Activated CD8-positive, alpha-beta memory T cell treated with anti-CD3 and anti-CD28 coated beads, Interleukin-2, amount 50 U/mL, for 24 hours (primary cell): Measurements from ENCODE around the gene PYGO2.

Experiments used
- DNase-seq: peaks from one replicate; pipeline ENCODE4 v3.0.0-alpha.2; 2020; ENCODE audit errors: extremely low read depth

Gene PYGO2, protein sequence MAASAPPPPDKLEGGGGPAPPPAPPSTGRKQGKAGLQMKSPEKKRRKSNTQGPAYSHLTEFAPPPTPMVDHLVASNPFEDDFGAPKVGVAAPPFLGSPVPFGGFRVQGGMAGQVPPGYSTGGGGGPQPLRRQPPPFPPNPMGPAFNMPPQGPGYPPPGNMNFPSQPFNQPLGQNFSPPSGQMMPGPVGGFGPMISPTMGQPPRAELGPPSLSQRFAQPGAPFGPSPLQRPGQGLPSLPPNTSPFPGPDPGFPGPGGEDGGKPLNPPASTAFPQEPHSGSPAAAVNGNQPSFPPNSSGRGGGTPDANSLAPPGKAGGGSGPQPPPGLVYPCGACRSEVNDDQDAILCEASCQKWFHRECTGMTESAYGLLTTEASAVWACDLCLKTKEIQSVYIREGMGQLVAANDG

GRCh38 chr1:154961207-154962155 lies at the start of gene PYGO2:
Gene PYGO2 (minus strand): TSS chr1:154961782. CDS start chr1:154961576, 206 bp downstream.
- peak; percentile 58 for DNase-seq

DNA sequence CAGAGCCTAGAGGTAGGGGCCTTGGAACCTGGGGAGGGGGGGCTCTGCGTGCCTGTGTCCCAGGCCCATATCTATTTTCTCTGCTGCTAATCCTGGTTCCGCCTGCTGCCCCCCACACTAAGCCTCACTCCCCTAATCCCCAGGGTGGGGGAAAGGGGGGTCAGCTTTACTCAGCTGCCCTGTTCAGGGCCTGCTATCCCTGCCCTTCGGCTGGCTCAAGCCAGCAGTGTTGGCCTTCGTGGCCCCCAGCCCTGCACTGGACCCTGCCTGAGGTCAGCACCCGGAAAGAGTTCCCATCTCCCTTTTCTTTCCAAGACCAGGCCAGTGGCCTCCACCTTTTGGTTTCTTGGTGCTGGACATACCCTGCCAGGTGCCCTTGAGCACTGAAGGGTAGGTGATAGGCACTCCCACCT lies 49.4 kb upstream of the PYGO2 start:
- DNase-seq = no peak

- DNase-seq = no peak
Measured at GRCh38 chr1:155010211-155010918, 48.8 kb upstream of the PYGO2 start.

DNA sequence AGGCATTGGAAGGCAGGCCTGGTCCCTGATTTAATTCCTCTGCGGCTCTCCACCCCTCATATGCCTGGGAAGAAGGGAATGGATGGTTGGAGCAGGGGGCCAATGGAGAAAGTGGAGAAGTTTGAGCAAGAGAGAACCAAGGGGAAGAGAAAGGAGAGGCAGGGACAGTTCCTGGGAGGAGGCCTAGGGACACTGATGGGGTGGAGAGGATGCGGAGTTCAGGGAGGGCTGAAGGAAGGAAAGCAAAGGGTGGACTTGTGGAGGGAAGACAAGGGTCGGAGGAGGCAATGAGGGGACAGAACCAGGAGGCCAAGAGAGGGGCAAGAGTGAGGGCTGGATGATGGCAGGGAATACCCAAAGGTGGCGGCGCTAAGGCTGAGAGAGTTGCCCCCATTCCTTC lies 48.2 kb upstream of the PYGO2 start:
- no peak for DNase-seq

DNA sequence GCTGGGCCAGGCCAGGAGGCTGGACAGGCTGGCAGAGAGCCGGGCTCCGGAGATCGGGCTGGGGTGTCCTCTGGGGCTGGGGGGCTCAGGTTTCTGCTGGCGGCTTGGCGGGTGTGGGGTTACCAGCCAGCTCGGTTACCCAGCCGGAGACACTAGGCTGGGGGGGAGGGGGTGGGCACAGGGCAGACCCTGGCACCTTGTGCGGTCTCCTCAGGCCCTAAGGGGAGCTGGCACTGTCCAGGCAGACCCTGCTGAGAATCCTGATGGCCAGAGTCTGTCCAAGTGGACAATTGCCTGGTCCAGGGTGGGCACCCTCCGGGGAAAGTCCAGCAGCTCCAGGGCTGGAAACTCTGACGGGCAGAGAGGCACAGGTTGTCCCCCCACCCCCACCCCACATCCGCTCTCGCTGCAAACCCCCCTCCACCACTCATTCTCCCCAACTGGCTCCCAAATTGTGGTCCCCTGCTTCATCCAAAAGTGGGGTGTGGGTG lies 47.7 kb upstream of the PYGO2 start:
- no peak for DNase-seq

DNA sequence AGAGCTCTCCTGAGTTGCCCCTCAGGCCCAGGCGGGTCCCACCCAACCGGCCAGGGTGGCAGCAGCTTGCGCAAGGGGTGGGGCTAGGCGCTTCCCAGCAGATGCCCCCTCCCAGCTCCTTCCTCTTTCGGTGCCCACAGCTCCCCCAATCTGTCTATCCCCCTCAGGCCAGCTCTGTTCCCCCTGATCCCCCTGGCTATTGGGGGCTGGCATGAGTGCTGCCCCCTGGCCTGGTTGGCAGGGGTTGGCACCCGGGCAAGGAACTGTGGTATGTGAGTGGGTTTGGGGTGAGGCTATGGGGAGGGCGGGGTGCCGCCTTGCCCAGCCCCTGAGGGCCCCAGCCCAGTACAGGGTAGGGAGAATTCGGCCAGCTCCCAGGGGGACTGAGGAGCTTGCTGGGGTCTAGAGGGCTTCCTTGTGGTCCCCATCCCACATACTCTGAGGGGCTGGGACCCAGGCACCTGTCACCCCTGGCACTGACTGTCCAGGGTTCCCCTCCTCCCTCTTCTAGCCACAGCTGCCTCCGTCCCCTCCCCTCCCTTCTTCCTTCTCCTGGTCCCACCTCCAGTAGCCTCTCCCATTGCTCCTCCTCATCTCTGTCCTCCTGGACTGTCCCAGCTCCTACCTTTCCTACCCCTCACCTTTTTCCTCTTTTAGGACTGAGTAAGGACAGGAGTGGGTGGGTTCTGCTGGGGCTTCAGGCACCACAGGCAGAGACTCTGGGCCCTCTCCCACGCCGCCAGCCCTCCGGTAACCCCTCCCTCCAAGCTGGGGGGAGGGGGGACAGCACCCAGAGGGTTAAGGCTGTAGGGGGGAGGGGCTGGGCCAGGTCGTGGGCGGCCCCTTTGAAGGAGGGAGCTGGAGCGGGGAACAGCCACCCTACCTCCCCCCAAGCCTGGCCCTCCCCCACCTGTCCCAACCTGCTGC lies 46.7 kb upstream of the PYGO2 start:
- DNase-seq = no peak

GRCh38 chr1:155007251-155007828 lies 45.8 kb upstream of the PYGO2 start:
- no peak for DNase-seq

DNA sequence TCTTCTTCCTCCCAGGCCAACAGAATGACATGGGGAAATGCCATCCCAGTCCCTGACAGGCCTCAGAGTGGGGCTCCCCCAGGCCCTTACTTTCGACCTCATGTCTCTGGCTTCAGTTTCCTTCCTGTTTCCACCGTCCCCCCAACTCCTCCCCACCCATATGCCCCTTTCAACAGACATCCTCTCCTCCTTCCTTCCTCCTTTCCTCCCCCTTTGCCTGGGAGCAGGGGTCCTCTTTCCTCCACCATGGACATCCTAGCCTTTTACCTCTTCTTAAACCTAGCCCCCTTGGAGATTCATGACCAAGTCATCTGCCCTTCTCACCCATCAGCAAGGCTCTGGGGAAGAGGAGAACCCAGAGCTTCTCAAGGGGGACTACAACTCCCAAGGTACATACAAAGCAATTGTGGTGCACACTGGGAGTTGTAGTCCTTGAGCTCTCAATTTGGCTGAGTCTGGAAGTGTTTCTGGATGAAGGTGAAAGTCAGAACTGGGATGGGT lies 45.1 kb upstream of the PYGO2 start:
- DNase-seq = no peak

- no peak for DNase-seq
Measured at GRCh38 chr1:155005076-155006011, 43.8 kb upstream of the PYGO2 start.

GRCh38 chr1:155004352-155005075 lies 42.9 kb upstream of the PYGO2 start:
- DNase-seq = no peak

GRCh38 chr1:155003766-155004351 lies 42.3 kb upstream of the PYGO2 start:
- no peak for DNase-seq

GRCh38 chr1:155003227-155003765 lies 41.7 kb upstream of the PYGO2 start:
- DNase-seq = no peak

DNA sequence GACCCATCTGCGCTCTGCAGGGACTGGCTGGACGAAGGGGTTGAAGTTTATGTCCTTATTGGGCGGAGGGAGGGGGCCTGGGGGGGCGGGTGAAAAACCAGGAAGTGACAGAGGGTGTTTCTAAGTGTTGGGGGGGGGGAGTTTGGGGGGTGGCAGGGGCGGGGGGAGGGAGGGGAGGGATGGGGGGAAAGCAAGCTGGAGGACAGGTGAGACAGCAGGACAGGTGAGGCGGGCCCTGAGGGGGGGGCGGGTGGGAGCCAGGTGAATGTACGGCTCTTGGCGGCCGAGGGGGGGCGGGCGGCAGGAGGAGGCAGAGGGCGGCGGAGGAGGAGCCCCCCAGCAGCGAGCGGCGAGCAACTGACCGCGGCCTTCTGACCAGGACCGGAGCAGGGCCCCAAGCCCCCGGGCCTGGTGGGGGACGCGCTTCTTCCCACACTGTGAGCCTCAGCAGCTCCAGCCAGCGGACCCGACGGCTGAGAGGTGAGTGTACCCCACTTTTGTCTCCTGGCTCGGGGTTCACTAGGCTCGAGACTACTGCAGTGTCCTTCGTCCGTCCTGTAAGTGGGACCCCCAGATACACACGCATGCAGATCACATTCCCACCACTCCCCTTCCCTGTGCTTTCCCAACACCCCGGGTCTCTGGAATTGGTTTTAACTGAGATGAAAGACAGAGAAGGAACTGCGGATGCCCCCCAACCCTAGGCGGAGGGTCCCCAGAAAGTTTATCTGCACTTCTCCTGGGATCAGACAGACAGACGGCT lies 41.1 kb upstream of the PYGO2 start, which contains the start of gene ZBTB7B:
TSS of gene ZBTB7B (plus strand) at position 339 of the 763 bp plus-strand sequence. CDS start 11,859 bp downstream, outside the sequence.
- no peak for DNase-seq

DNA sequence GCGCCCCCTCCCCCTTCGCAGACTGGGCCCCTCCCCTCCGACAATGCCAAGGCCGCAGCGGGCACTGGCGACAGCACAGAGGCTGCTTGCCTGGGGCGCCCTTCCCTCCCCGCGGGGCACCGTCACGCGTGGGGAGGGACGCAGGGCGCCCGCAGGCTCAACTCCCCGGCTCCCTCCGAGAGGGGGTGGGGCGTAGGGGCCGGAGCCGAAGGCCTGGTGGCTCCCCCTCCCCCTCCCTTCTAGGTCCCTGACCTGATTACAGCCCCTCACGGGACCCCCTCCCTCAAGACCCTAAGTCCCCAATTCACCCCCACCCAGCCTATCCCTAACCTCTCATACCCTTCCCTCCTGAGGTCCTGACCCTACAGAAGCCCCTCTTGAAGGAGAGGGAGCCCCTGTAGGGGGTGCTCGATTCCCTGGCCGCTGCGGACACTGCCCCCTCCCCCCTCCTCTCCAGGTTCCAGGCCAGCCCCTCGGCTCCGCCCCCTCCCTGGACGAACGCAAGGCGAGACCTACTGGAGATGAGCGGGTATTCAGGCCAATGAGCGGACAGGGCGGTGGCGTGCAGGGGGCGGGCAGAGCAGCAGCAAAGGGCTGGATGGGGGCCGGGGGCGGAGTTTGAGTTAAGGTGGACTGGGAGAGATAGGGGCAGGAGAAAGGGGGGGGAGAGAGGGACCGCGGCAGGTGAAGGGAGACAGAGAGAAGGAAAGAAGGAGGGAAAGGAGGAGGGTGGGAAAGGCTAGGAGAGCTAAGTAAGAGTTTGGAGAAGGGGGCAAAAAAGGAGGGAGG lies 40.3 kb upstream of the PYGO2 start:
- DNase-seq = peak; percentile 98

GRCh38 chr1:155001425-155001674 lies 39.8 kb upstream of the PYGO2 start:
- DNase-seq = no peak

GRCh38 chr1:155000726-155001424 lies 39.3 kb upstream of the PYGO2 start:
- peak; percentile 58 for DNase-seq
